Thyroid gland (tissue), 4 donors: ENCODE results near the gene SULT1A3.

Experiments
- CTCF ChIP-seq, 6 experiments: fragments of 200-600 bp in 3 of 6; fragments of 450-650 bp in 3 of 6; sonication (generic) in 3 of 6; IDR thresholded peaks; one replicate each; pipeline ENCODE4 v1.5.1; 2016 to 2019; ENCODE audit warnings: antibody characterized with exemption in 6 of 6, mild to moderate bottlenecking in 2 of 6, inconsistent platforms in 1 of 6, moderate library complexity in 1 of 6
- POLR2A ChIP-seq, 2 donors: fragments of 450-650 bp; IDR thresholded peaks; one replicate each; pipeline ENCODE4 v1.6.1; 2017; ENCODE audit warnings: antibody characterized with exemption in 2 of 2, mild to moderate bottlenecking in 2 of 2, moderate library complexity in 1 of 2

GRCh38 chr16:30184096-30184890 lies 14.8 kb upstream of the SULT1A3 start:
- no peak for TF ChIP-seq CTCF (IDR thresholded peaks at IDR 0.05)
- TF ChIP-seq POLR2A (IDR thresholded peaks at IDR 0.05), result no peak
